Fibroblast of villous mesenchyme (primary cell): Measurements from ENCODE around the gene MTRF1L. TPM values are rescaled to one million over a fixed set of nuclear protein-coding genes. Genes with fewer than 3 reads are reported as not detected.

Experiments
- DNase-seq: peaks from one replicate; pipeline ENCODE4 v3.0.0-alpha.2; 2010; ENCODE audit warnings: low read depth
- H3K4me3 ChIP-seq: 2 replicates; pipeline ENCODE4 v1.5.1; 2011; ENCODE audit warnings: low read depth, mild to moderate bottlenecking, low read length
- total RNA-seq: library from RNA; depleted of rRNA; stranded (reverse); fragments of >200 nt; gene quantifications from 2 replicates; pipeline ENCODE4 v1.2.3, GENCODE V29; 2012
- TF ChIP-seq, protein P1 (sequence below): IDR thresholded peaks from 2 replicates; pipeline ENCODE4 v1.5.1; 2012; ENCODE audit warnings: low read depth, mild to moderate bottlenecking, low read length; ENCODE audit not compliant: insufficient read depth

The MTRF1L gene
- total RNA-seq, 1 donor = 28.9 TPM

DNA sequence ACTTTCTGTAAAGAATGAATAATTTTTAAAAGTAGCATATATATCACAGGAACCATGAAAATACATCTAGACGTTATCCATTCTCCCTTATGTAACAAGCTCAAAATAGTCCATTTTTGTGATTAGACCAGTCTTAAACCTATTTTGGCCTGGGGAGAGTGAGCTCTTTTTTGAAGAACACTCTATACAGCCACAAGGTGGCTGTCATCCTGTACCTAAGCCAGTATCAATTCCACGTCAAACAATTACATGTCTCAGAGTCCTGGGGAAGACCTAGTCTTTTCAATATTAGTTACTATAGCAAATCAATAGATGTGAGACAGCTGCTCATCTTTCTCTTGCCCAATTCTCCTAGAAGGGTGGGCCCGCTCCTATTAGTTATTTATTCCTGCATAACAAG is 48.1 kb downstream of the MTRF1L start:
- TF ChIP-seq, protein P1, sequence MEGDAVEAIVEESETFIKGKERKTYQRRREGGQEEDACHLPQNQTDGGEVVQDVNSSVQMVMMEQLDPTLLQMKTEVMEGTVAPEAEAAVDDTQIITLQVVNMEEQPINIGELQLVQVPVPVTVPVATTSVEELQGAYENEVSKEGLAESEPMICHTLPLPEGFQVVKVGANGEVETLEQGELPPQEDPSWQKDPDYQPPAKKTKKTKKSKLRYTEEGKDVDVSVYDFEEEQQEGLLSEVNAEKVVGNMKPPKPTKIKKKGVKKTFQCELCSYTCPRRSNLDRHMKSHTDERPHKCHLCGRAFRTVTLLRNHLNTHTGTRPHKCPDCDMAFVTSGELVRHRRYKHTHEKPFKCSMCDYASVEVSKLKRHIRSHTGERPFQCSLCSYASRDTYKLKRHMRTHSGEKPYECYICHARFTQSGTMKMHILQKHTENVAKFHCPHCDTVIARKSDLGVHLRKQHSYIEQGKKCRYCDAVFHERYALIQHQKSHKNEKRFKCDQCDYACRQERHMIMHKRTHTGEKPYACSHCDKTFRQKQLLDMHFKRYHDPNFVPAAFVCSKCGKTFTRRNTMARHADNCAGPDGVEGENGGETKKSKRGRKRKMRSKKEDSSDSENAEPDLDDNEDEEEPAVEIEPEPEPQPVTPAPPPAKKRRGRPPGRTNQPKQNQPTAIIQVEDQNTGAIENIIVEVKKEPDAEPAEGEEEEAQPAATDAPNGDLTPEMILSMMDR = no peak

DNA sequence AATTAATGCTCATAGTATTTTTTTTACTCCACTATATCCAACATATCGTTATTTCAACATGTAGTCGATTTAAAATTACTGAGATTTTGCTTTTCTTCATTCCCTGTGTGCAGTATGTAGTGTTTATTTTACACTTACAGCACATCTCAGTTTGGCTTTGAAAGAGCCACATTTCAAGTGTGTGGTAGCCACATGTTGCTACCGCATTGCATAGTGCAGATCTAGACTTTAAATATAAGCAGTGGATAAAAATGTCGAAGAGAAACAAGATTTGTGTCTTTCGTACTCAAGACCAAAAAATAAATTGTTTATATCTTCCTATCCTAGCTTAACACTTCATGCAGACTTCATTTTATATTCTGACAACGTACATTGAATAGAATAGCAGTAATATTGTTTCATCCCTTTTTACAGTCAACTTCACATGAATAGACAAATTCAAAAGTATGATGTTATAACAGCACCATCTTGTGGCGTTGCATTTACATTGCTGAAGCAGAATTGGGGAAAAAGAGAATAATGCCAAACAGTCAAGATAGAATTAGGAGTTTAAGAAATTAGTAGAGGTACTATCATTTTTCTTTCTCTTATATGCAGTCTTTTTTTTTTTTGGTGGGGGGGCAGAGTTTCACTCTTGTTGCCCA is 49.5 kb downstream of the MTRF1L start:
- DNase-seq = peak; percentile 50
- TF ChIP-seq, protein P1 = peak; percentile 62
- H3K4me3 ChIP-seq = no peak overlapping the region

More for the DNA sequence above, 48.1 kb downstream of the MTRF1L start:
- DNase-seq = no peak
- H3K4me3 ChIP-seq = no peak overlapping the region

DNA sequence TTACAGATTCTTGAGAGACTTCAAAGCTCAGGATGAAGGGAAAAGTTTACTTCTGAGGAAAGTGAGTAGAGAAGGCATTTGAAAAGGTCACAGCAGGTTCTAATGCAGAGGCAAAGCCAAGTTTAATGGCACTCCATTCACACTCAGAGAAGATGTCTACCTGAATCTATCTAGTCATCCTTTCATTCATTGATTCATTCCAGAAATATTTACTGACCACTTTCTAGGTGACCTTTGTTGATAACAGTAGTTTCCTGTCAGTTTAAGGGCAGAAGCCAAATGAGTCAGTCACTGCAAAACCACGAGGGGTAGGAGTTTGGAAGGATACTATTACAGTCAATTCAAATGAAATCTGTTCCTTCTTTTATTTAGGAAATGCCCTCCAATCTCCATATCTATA is 50.5 kb downstream of the MTRF1L start:
- TF ChIP-seq, protein P1 = no peak
- no peak for DNase-seq
- no peak overlapping the region for H3K4me3 ChIP-seq

DNA sequence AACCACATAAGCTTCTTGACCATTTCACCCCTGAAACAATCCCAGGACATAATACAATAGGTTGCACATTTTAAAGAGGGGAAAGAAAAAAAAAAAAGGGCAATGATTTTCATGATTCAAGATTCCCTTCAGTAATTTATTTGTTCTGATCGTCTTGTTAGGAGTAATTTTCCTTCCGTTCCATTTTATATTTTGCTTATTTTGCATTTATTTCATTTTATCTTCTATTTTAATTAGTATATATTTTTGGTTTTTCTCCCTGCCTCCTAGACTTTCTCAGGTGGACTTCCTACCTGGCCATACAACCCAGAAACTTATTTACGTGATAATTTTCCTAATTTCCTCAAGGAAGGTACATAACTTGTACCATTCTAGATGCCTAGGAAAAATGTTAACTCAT is 52.3 kb downstream of the MTRF1L start:
- DNase-seq = no peak
- TF ChIP-seq, protein P1 = no peak
- H3K4me3 ChIP-seq = no peak overlapping the region

DNA sequence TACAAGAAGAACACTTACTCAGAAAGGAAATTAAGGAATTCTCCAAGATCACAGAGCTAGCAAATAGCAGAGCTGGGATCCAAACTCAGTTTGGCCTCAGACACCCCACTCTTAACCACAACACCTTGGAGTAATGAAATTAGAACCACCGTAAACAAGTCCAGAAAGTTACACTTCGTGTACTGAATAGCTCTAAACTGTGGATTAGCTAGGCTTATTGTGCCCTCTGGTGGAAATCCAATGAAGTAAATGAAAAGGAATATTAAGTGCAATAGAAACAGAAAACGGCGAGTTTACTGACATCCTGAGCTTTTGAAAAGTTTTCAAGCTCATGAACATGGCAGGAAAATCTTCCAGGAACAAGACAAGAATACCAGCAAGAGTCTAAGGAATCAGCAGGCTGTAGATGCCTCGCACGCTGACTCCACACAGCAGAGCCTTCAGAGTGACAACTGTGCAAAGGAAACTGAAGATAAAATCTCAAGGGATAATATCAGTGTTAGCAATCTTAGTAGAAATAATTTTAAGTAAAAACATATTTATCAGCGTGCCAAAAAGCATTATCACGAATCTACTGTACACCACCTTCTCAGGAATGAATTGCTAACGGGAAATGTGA is 54.2 kb downstream of the MTRF1L start:
- H3K4me3 ChIP-seq = peak overlapping the region; percentile 33
- DNase-seq = peak; percentile 61
- TF ChIP-seq, protein P1 = peak; percentile 72

DNA sequence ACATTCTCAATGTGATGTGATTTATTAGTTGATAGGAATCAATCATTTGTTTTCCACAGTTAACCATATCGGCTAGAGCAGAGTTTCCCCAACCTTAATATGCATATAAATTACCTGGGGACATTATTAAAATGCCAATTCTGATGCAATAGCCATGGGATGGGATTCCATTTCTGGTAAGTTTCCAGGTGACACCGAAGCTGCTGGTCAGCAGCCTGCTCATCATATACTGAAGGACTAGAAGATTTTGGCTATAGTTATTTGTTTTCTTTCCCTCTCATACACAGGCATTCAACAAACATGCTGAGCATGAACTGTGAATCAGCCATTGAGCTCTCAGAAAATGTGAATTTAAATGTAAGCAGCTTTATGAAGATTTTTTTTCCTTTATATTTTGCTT is 55.5 kb downstream of the MTRF1L start:
- no peak overlapping the region for H3K4me3 ChIP-seq
- DNase-seq = no peak
- TF ChIP-seq, protein P1 = no peak
